Stimulated activated CD4-positive, alpha-beta T cell treated with anti-CD3 and anti-CD28 coated beads, TNF-alpha, amount 100 ng/mL, for 24 hours (primary cell): ENCODE results near the gene AIM2.
A peak's percentile ranks its signal among the peaks of the same experiment; 100 is the strongest.
"Not testable (repeated sequence)": the region's sequence is repeated elsewhere in the genome, so short reads cannot be mapped to it uniquely, and the experiment has no call there.

Source experiments
- DNase-seq, 3 experiments: peaks; one replicate each; pipeline ENCODE4 v3.0.0-alpha.2; 2020; ENCODE audit warnings: low read depth in 3 of 3

AIM2 gene

GRCh38 chr1:159076438-159077119 is at the start of gene AIM2:
AIM2 (minus strand) TSS chr1:159076766; CDS start chr1:159073499, 3,267 bp downstream.
- DNase-seq = peak; percentile 31 to 59 (median 34)

- no peak for DNase-seq
Observed at GRCh38 chr1:159123587-159123986, 47.0 kb upstream of the AIM2 start.

- DNase-seq = no peak
Observed at GRCh38 chr1:159122005-159122621, 45.5 kb upstream of the AIM2 start.

- no peak for DNase-seq
Observed at GRCh38 chr1:159121526-159121925, 45.0 kb upstream of the AIM2 start.

- no peak for DNase-seq
Observed at GRCh38 chr1:159120317-159120716, 43.8 kb upstream of the AIM2 start.

GRCh38 chr1:159113596-159114433 is 37.2 kb upstream of the AIM2 start:
- no peak for DNase-seq

GRCh38 chr1:159103021-159103420 is 26.5 kb upstream of the AIM2 start:
- DNase-seq = not testable (repeated sequence)

- DNase-seq = no peak
Observed at GRCh38 chr1:159100589-159100988, 24.0 kb upstream of the AIM2 start.

- DNase-seq = no peak
Observed at GRCh38 chr1:159098596-159098995, 22.0 kb upstream of the AIM2 start.

- DNase-seq = no peak
Observed at GRCh38 chr1:159092036-159092760, 15.6 kb upstream of the AIM2 start.

GRCh38 chr1:159091607-159092031 is 15.1 kb upstream of the AIM2 start:
- no peak for DNase-seq

GRCh38 chr1:159091180-159091560 is 14.6 kb upstream of the AIM2 start:
- no peak for DNase-seq

GRCh38 chr1:159090286-159091179 is 14.0 kb upstream of the AIM2 start:
- DNase-seq = no peak

- DNase-seq = peak in 1 of 3 experiments; percentile 17
Observed at GRCh38 chr1:159089184-159089791, 12.7 kb upstream of the AIM2 start.

GRCh38 chr1:159088546-159089183 is 12.1 kb upstream of the AIM2 start:
- no peak for DNase-seq

- DNase-seq = no peak
Observed at GRCh38 chr1:159088050-159088449, 11.5 kb upstream of the AIM2 start.

GRCh38 chr1:159084867-159085266 is 8.3 kb upstream of the AIM2 start:
- no peak for DNase-seq

- DNase-seq = no peak
Observed at GRCh38 chr1:159084152-159084551, 7.6 kb upstream of the AIM2 start.

- no peak for DNase-seq
Observed at GRCh38 chr1:159083013-159083412, 6.4 kb upstream of the AIM2 start.

GRCh38 chr1:159081626-159082025 is 5.1 kb upstream of the AIM2 start:
- no peak for DNase-seq
